ENCODE results near the gene TRIOBP.

GRCh38 chr22:37734402-37734700 lies 37.5 kb downstream of the TRIOBP start:
- TF ChIP-seq, protein P1, sequence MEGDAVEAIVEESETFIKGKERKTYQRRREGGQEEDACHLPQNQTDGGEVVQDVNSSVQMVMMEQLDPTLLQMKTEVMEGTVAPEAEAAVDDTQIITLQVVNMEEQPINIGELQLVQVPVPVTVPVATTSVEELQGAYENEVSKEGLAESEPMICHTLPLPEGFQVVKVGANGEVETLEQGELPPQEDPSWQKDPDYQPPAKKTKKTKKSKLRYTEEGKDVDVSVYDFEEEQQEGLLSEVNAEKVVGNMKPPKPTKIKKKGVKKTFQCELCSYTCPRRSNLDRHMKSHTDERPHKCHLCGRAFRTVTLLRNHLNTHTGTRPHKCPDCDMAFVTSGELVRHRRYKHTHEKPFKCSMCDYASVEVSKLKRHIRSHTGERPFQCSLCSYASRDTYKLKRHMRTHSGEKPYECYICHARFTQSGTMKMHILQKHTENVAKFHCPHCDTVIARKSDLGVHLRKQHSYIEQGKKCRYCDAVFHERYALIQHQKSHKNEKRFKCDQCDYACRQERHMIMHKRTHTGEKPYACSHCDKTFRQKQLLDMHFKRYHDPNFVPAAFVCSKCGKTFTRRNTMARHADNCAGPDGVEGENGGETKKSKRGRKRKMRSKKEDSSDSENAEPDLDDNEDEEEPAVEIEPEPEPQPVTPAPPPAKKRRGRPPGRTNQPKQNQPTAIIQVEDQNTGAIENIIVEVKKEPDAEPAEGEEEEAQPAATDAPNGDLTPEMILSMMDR (tag by site-specific recombination; IDR thresholded peaks at IDR 0.05) = no peak
- TF ChIP-seq, protein P2, sequence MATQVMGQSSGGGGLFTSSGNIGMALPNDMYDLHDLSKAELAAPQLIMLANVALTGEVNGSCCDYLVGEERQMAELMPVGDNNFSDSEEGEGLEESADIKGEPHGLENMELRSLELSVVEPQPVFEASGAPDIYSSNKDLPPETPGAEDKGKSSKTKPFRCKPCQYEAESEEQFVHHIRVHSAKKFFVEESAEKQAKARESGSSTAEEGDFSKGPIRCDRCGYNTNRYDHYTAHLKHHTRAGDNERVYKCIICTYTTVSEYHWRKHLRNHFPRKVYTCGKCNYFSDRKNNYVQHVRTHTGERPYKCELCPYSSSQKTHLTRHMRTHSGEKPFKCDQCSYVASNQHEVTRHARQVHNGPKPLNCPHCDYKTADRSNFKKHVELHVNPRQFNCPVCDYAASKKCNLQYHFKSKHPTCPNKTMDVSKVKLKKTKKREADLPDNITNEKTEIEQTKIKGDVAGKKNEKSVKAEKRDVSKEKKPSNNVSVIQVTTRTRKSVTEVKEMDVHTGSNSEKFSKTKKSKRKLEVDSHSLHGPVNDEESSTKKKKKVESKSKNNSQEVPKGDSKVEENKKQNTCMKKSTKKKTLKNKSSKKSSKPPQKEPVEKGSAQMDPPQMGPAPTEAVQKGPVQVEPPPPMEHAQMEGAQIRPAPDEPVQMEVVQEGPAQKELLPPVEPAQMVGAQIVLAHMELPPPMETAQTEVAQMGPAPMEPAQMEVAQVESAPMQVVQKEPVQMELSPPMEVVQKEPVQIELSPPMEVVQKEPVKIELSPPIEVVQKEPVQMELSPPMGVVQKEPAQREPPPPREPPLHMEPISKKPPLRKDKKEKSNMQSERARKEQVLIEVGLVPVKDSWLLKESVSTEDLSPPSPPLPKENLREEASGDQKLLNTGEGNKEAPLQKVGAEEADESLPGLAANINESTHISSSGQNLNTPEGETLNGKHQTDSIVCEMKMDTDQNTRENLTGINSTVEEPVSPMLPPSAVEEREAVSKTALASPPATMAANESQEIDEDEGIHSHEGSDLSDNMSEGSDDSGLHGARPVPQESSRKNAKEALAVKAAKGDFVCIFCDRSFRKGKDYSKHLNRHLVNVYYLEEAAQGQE (tag by site-specific recombination; IDR thresholded peaks at IDR 0.05) = no peak
- TF ChIP-seq ATF2 (tag by site-specific recombination; IDR thresholded peaks at IDR 0.05; ENCODE audit: low read depth) (no peak), YY1 (tag by site-specific recombination; IDR thresholded peaks at IDR 0.05) (no peak), SP3 (tag by site-specific recombination; IDR thresholded peaks at IDR 0.05) (no peak), PRDM2 (tag by site-specific recombination; IDR thresholded peaks at IDR 0.05; ENCODE audit: borderline replicate concordance) (no peak), ZNF768 (tag by site-specific recombination; IDR thresholded peaks at IDR 0.05) (no peak), ZNF791 (tag by site-specific recombination; IDR thresholded peaks at IDR 0.05) (no peak)
- TF ChIP-seq, protein P3, sequence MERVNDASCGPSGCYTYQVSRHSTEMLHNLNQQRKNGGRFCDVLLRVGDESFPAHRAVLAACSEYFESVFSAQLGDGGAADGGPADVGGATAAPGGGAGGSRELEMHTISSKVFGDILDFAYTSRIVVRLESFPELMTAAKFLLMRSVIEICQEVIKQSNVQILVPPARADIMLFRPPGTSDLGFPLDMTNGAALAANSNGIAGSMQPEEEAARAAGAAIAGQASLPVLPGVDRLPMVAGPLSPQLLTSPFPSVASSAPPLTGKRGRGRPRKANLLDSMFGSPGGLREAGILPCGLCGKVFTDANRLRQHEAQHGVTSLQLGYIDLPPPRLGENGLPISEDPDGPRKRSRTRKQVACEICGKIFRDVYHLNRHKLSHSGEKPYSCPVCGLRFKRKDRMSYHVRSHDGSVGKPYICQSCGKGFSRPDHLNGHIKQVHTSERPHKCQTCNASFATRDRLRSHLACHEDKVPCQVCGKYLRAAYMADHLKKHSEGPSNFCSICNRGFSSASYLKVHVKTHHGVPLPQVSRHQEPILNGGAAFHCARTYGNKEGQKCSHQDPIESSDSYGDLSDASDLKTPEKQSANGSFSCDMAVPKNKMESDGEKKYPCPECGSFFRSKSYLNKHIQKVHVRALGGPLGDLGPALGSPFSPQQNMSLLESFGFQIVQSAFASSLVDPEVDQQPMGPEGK (tag by site-specific recombination; IDR thresholded peaks at IDR 0.05) = no peak

All from HEK293 (cell line).